K562 (cell line): ENCODE data around the gene CCSER1. TPM values are rescaled to one million over a fixed set of nuclear protein-coding genes. Genes with fewer than 3 reads are reported as not detected.

Source experiments
- ATAC-seq: fragments of 200-7000 bp; cut with Tn5 transposase; 3 replicates; pipeline ENCODE4 v1.9.1; 2020; ENCODE audit warnings: moderate library complexity
- BruUV-seq: library from RNA; stranded (reverse); fragments of 400-500 nt; replicated peaks from 2 replicates; lab custom pipeline; 2021; lab: Mats Ljungman, UMichigan
- CTCF ChIA-PET: fragments of 300-600 bp; formaldehyde crosslinking; extraction: SDS; loops from one replicate; lab custom pipeline; 2021; ENCODE audit warnings: low intra/inter-chr PET ratio; lab: Yijun Ruan, JAX
- POLR2A ChIA-PET: fragments of 300-600, 350-650 bp; sonication (Branson Sonifier 250); formaldehyde crosslinking; extraction: SDS; loops from one replicate; lab custom pipeline; 2021; ENCODE audit warnings: antibody characterized with exemption, inconsistent platforms; lab: Yijun Ruan, JAX
- DNase-seq, 4 experiments: peaks; one replicate each; pipeline versions ENCODE4 v3.0.0 to v3.0.0-alpha.2; 2011 to 2018; ENCODE audit warnings: low spot score in 3 of 4, mixed read lengths in 3 of 4; ENCODE audit errors: extremely low read depth in 1 of 4
- FAIRE-seq: peaks from 2 replicates; lab custom pipeline; 2011; peaks lifted over from hg19 to GRCh38; lab: Jason Lieb, UNC
- H2AFZ ChIP-seq: 2 replicates; pipeline ENCODE4 v1.6.0; 2011; ENCODE audit warnings: low read depth, low read length, control low read depth, inconsistent platforms
- H3K27ac ChIP-seq: fragments of 200-600 bp; 3 replicates; pipeline ENCODE4 v1.8.0; 2011; ENCODE audit warnings: low read depth, mild to moderate bottlenecking, control low read depth, inconsistent platforms, low read length, moderate library complexity, mixed read lengths; ENCODE audit errors: extremely low read depth
- H3K27me3 ChIP-seq, 2 experiments: fragments of 300-600 bp in 1 of 2; 2 replicates in 1 of 2; 3 replicates in 1 of 2; pipeline versions ENCODE4 v1.6.0 to v1.8.0; 2011; ENCODE audit warnings: inconsistent platforms in 2 of 2, low read length in 2 of 2, mild to moderate bottlenecking in 1 of 2, mixed read lengths in 1 of 2, moderate library complexity in 1 of 2; ENCODE audit not compliant: control insufficient read depth in 2 of 2, insufficient read depth in 2 of 2
- H3K36me3 ChIP-seq: fragments of 300-600 bp; 3 replicates; pipeline ENCODE4 v1.8.0; 2011; ENCODE audit warnings: mild to moderate bottlenecking, low read length, inconsistent platforms; ENCODE audit not compliant: control insufficient read depth, insufficient read depth
- H3K4me1 ChIP-seq, 2 experiments: fragments of 200-600 bp in 1 of 2; replicated peaks in 1 of 2; 2 replicates in 1 of 2; 3 replicates in 1 of 2; pipeline versions ENCODE4 v1.5.1 to v1.8.0; 2011; ENCODE audit warnings: inconsistent platforms in 2 of 2, low read length in 2 of 2, mild to moderate bottlenecking in 1 of 2, mixed read lengths in 1 of 2, moderate library complexity in 1 of 2; ENCODE audit not compliant: control insufficient read depth in 2 of 2, insufficient read depth in 2 of 2
- H3K4me2 ChIP-seq: 2 replicates; pipeline ENCODE4 v1.6.1; 2011; ENCODE audit warnings: low read length, control low read depth, inconsistent platforms, mixed read lengths; ENCODE audit not compliant: insufficient read depth
- H3K4me3 ChIP-seq: fragments of 200-600 bp; sonication (generic), shearing (Covaris generic); 2 replicates; pipeline ENCODE4 v1.5.1; 2016; ENCODE audit warnings: control low read depth, inconsistent platforms
- H3K79me2 ChIP-seq: fragments of 200-600 bp; 3 replicates; pipeline ENCODE4 v1.8.0; 2011; ENCODE audit warnings: low read length, inconsistent platforms; ENCODE audit not compliant: control insufficient read depth, insufficient read depth
- H3K9ac ChIP-seq, 2 experiments: 2 replicates each; pipeline versions ENCODE4 v1.6.0 to v1.6.1; 2011; ENCODE audit warnings: low read depth in 2 of 2, low read length in 2 of 2, control low read depth in 1 of 2, inconsistent platforms in 1 of 2, mild to moderate bottlenecking in 1 of 2, mixed read lengths in 1 of 2; ENCODE audit not compliant: insufficient read depth in 1 of 2
- H3K9me1 ChIP-seq: one replicate; pipeline ENCODE4 v1.6.0; 2011; ENCODE audit warnings: inconsistent platforms, mild to moderate bottlenecking, low read length, moderate library complexity; ENCODE audit not compliant: control insufficient read depth, insufficient read depth
- H3K9me3 ChIP-seq: replicated peaks from 2 replicates; pipeline ENCODE4 v1.5.1; 2011; ENCODE audit warnings: low read depth, low read length, inconsistent platforms; ENCODE audit not compliant: control insufficient read depth, insufficient read depth
- H4K20me1 ChIP-seq: replicated peaks from 2 replicates; pipeline ENCODE4 v1.6.1; 2011; ENCODE audit warnings: low read length, inconsistent platforms, mixed read lengths; ENCODE audit not compliant: control insufficient read depth, insufficient read depth
- CBX1 ChIP-seq: sonication (generic); IDR thresholded peaks from 2 replicates; pipeline ENCODE4 v1.6.1; 2016; ENCODE audit warnings: antibody characterized with exemption, low read depth, mild to moderate bottlenecking
- CBX2 ChIP-seq: fragments of 200-600 bp; sonication (generic); IDR thresholded peaks from one replicate; pipeline ENCODE4 v1.6.1; 2012; ENCODE audit warnings: mild to moderate bottlenecking, low read length, inconsistent platforms; ENCODE audit not compliant: insufficient read depth, poor library complexity, severe bottlenecking
- EGR1 ChIP-seq: fragments of 450-650 bp; conservative IDR thresholded peaks from 2 replicates; pipeline ENCODE4 v1.6.1; 2017; ENCODE audit warnings: mild to moderate bottlenecking
- ZBTB8A ChIP-seq: fragments of 450-650 bp; IDR thresholded peaks from 2 replicates; pipeline ENCODE4 v1.6.1; 2018; ENCODE audit warnings: mild to moderate bottlenecking, moderate library complexity; ENCODE audit not compliant: partially characterized antibody
- WGBS: fragments of 100-300 bp; shearing (Covaris generic); methylation state at CpG from one replicate; pipeline ENCODE4 v1.1.6; 2016; ENCODE audit warnings: low coverage, mixed read lengths; ENCODE audit not compliant: insufficient coverage; ENCODE audit errors: missing lambda C conversion rate; 5-methylcytosine and 5-hydroxymethylcytosine counted together
- in situ Hi-C: fragments of 300-500 bp; cut with MboI; formaldehyde crosslinking; loops from 4 replicates; pipeline ENCODE4 v1.15.0; 2018; ENCODE audit warnings: inconsistent platforms, mixed read lengths
- intact Hi-C: fragments of 100-400 bp; cut with micrococcal nuclease; formaldehyde crosslinking; loops from 2 replicates; pipeline ENCODE4 v1.14.2; 2022
- polyA plus RNA-seq, 8 experiments: library from polyadenylated mRNA; depleted of rRNA in 4 of 8; stranded (reverse) in 5 of 8; unstranded in 3 of 8; fragments of >200 nt; fragmentation: Nextera tagmentation in 2 of 8; fragmentation: Illumina TruSeq in 1 of 8; extraction: Ambion mirVana in 2 of 8; extraction: Trizol in 1 of 8; gene quantifications; 2 replicates each; pipeline versions ENCODE4 v1.2.1 to v1.2.3, GENCODE V29; 2011 to 2014; ENCODE audit warnings: inconsistent platforms in 1 of 8, missing spikeins in 1 of 8
- total RNA-seq, 7 experiments: library from RNA; depleted of rRNA in 6 of 7; stranded (reverse); fragments of >200 nt in 6 of 7; fragmentation: Illumina TruSeq in 2 of 7; extraction: Trizol in 2 of 7; gene quantifications; 2 replicates each; pipeline versions ENCODE4 v1.2.1 to v1.2.3, GENCODE V29; 2011 to 2021; ENCODE audit warnings: low replicate concordance in 1 of 7
- TF ChIP-seq, protein P1 (sequence below): fragments of 250-450 bp; sonication (Bioruptor Pico); IDR thresholded peaks from 2 replicates; pipeline ENCODE4 v1.5.0; 2022; ENCODE audit warnings: mild to moderate bottlenecking
- TF ChIP-seq, protein P2 (sequence below): sonication (generic); formaldehyde crosslinking; IDR thresholded peaks from 2 replicates; pipeline ENCODE4 v1.9.0; 2022; ENCODE audit warnings: mild to moderate bottlenecking, missing genetic modification reagents
- TF ChIP-seq, protein P3 (sequence below), 2 experiments: IDR thresholded peaks; 2 replicates each; pipeline ENCODE4 v1.6.1; 2011; ENCODE audit warnings: borderline replicate concordance in 1 of 2, control low read depth in 1 of 2, low read depth in 1 of 2, low read length in 1 of 2, mild to moderate bottlenecking in 1 of 2, mixed read lengths in 1 of 2, moderate library complexity in 1 of 2; ENCODE audit not compliant: insufficient read depth in 1 of 2, insufficient read length in 1 of 2, poor library complexity in 1 of 2, severe bottlenecking in 1 of 2; ENCODE audit errors: extremely low read depth in 1 of 2

The CCSER1 gene
- total and polyA plus RNA-seq, 9 of the 15 experiments (the other 6 are each of a cell fraction or from before 2014, with no cell fraction given), result not detected

DNA sequence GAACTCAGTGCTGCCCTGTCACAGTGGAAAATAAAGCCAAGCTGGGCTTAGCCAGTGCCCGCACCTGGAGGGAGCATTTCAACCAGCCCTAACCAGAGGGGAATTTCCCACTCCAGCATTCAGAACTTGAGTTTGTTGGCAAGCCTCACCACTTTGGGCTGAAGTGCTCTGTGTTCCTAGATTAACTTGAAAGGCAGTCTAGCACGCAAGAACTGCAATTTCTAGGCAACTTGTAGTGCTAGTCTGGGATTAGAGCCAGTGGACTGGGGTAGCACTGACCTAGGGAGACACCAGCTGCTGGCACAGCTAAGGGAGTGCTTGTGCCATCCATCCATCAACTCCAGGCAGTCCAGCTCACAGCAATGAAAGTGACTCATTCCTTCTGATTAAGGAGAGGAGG, 1115.9 kb downstream of the CCSER1 start:
- intact Hi-C loops (no loop called here), in situ Hi-C loops (no loop called here)
- H3K9me3 ChIP-seq, result peaks cover 1% of the 10 kb centered on the region; the same call in 1 of the 2 replicates
- H3K9ac ChIP-seq, result no peak overlapping the region
- WGBS, result 0% methylated on average over 2 of the region's 2 CpGs
- no peak for FAIRE-seq
- H3K4me2 ChIP-seq, result no peak overlapping the region
- ChIA-PET POLR2A (no interaction called here), CTCF (no interaction called here)
- no TSS peak for BruUV-seq
- H3K4me1 ChIP-seq, result no peaks in the 10 kb centered on the region
- TF ChIP-seq EGR1 (no peak), CBX1 (no peak), ZBTB8A (no peak), CBX2 (no peak)
- TF ChIP-seq, protein P1, sequence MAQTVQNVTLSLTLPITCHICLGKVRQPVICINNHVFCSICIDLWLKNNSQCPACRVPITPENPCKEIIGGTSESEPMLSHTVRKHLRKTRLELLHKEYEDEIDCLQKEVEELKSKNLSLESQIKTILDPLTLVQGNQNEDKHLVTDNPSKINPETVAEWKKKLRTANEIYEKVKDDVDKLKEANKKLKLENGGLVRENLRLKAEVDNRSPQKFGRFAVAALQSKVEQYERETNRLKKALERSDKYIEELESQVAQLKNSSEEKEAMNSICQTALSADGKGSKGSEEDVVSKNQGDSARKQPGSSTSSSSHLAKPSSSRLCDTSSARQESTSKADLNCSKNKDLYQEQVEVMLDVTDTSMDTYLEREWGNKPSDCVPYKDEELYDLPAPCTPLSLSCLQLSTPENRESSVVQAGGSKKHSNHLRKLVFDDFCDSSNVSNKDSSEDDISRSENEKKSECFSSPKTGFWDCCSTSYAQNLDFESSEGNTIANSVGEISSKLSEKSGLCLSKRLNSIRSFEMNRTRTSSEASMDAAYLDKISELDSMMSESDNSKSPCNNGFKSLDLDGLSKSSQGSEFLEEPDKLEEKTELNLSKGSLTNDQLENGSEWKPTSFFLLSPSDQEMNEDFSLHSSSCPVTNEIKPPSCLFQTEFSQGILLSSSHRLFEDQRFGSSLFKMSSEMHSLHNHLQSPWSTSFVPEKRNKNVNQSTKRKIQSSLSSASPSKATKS (CRISPR knock-in tag), result no peak
- TF ChIP-seq, protein P2, sequence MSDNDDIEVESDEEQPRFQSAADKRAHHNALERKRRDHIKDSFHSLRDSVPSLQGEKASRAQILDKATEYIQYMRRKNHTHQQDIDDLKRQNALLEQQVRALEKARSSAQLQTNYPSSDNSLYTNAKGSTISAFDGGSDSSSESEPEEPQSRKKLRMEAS, result no peak
- TF ChIP-seq, protein P3, sequence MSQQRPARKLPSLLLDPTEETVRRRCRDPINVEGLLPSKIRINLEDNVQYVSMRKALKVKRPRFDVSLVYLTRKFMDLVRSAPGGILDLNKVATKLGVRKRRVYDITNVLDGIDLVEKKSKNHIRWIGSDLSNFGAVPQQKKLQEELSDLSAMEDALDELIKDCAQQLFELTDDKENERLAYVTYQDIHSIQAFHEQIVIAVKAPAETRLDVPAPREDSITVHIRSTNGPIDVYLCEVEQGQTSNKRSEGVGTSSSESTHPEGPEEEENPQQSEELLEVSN (IDR thresholded peaks at IDR 0.05; ENCODE audit: borderline replicate concordance in 1 of 2, extremely low read depth in 1 of 2, insufficient read depth in 1 of 2, insufficient read length in 1 of 2, low read depth in 1 of 2, low read length in 1 of 2, poor library complexity in 1 of 2, severe bottlenecking in 1 of 2), result no peak
- TF ChIP-seq, all 486 proteins: peak for 0
- H3K4me3 ChIP-seq, result no peak overlapping the region
- H2AFZ ChIP-seq, result no peak overlapping the region
- H4K20me1 ChIP-seq, result no peaks in the 10 kb centered on the region
- H3K27me3 ChIP-seq, result no peaks in the 10 kb centered on the region
- no peak overlapping the region for H3K27ac ChIP-seq
- H3K79me2 ChIP-seq, result no peaks in the 10 kb centered on the region
- ATAC-seq (no peak), DNase-seq (no peak)
- H3K9me1 ChIP-seq, result no peaks in the 10 kb centered on the region
- H3K36me3 ChIP-seq, result no peaks in the 10 kb centered on the region
